Posterior vena cava (tissue), 2 donors: ENCODE data around the gene FMR1NB. TPM values are rescaled to one million over a fixed set of nuclear protein-coding genes. Genes with fewer than 3 reads are reported as not detected.

Experiments
- DNase-seq: peaks from one replicate; pipeline ENCODE4 v3.0.0-alpha.2; 2020; ENCODE audit warnings: low spot score
- intact Hi-C, 2 donors: fragments of 100-400 bp; cut with DNase I; formaldehyde crosslinking; loops; one replicate each; pipeline versions ENCODE4 v1.14.1 to v1.14.2; 2022 to 2023
- long read RNA-seq, 2 donors: library from polyadenylated mRNA; unstranded; transcript quantifications; one replicate each; pipeline ENCODE4 v2.0.0, GENCODE V29; 2020 to 2021
- total RNA-seq, 2 donors: library from RNA; stranded (reverse); fragmentation: NEBNext Ultra II Directional; extraction: Animal tissue kit (Norgen Biotek cat#: 25700); gene quantifications; one replicate each; pipeline ENCODE4 v1.2.1, GENCODE V29; 2021
- donor health status: DM: yes; HTN: yes; CAD: no.
- donor health status: DM: yes; HTN: yes; CAD: no.

Gene FMR1NB, protein sequence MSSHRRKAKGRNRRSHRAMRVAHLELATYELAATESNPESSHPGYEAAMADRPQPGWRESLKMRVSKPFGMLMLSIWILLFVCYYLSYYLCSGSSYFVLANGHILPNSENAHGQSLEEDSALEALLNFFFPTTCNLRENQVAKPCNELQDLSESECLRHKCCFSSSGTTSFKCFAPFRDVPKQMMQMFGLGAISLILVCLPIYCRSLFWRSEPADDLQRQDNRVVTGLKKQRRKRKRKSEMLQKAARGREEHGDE
- not detected for total RNA-seq
- long read RNA-seq, donor 1 = 0 reads
- long read RNA-seq, donor 2 = 0 reads

DNA sequence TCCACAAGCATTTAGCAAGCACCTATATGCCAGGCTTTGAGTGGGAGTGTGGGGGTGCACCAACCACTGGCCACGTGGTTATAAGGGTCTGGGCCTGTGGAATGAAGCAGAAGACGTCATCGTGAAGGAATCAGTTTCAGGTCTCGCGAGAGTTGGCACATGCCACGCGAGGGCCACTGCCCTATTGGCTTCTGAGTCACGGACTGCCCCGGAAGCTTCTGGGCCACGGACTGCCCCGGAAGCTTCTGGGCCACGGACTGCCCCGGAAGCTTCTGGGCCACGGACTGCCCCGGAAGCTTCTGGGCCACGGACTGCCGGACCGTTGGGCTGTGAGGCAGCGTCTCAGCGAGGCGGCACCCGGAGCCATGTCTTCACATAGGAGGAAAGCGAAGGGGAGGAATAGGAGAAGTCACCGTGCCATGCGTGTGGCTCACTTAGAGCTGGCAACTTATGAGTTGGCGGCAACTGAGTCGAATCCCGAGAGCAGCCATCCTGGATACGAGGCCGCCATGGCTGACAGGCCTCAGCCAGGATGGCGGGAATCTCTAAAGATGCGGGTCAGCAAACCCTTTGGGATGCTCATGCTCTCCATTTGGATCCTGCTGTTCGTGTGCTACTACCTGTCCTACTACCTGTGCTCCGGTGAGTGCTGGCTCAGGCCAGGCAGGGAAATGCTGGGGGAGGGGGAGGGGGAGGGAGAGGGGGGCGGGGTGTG lies at the start of gene FMR1NB:
Gene FMR1NB (plus strand): TSS at position 300 of the 715 bp plus-strand sequence. CDS start 66 bp downstream, at position 366.
- intact Hi-C loops = no loop called here
- DNase-seq = no peak

DNA sequence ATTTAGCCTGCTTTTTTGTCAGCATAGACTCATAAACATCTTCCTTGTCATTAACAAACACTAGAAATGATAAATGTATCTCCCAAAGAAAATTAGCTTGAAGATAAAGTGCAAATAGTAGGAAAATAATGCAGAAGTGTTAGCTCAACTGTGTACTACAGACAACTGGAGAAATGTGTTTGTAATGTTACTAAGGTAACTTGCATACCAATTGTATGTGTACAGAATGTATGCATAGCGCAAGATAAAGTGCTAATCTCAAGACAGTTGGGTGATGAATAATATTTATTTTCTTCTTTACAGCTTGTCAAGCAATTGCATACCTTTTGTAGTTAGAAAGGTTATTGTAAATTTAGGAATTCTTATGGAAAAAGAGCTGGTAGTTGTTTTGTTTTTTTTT lies 47.3 kb upstream of the FMR1NB start:
- no peak for DNase-seq
- intact Hi-C loops = no loop called here

DNA sequence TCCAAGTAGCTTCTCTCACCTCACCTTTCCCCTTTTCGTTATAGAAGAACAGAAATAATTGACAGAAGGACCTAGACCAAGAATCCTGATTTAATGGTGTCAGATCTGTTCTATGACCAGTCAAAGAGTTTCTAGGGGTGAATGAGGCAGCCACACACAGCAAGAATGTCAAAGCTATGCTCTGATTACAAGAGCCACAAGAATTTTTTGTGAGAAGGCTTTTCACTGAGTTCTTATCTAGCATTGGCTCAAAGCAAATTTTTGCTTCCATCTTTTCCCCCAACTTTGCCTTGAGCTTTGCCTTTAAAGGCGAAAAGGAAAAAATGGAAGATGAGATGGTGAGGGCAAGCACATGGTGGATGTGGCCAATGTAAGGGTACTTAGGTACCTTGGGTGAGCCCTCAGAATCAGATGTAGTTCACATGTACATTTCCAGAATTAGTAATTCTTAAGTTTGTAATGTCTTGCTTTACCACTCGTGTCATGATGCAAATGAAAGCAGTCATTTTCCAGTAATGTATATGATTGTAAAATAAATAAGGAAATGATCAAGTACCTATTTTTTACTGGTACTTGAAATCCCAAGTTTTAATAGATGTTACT lies 45.9 kb upstream of the FMR1NB start:
- intact Hi-C loops = no loop called here
- no peak for DNase-seq

DNA sequence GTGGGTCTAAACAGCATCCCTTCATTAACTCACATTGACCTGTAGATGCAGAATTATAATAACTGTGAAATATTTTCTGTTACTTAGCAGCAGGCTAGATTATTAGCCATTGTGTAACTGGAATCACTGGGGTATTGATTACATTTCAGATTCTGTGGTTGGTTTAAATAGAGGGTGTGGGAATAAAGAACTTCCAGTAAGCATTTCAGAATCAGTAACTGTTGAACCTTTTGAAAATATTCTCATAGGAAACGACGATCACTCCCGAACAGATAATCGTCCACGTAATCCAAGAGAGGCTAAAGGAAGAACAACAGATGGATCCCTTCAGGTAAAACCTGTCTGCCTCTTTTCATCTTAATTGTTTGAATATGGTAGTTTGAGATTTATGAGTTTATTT lies 35.9 kb upstream of the FMR1NB start:
- DNase-seq = no peak
- intact Hi-C loops = no loop called here

DNA sequence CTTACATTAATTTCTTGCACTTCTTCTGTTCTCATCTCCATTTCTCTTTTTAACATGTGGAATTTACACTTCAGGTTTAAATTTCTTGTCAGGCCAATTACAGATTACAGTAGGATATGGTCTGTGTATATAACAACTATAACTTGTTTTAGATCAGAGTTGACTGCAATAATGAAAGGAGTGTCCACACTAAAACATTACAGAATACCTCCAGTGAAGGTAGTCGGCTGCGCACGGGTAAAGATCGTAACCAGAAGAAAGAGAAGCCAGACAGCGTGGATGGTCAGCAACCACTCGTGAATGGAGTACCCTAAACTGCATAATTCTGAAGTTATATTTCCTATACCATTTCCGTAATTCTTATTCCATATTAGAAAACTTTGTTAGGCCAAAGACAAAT lies 32.6 kb upstream of the FMR1NB start:
- no peak for DNase-seq
- intact Hi-C loops = no loop called here

DNA sequence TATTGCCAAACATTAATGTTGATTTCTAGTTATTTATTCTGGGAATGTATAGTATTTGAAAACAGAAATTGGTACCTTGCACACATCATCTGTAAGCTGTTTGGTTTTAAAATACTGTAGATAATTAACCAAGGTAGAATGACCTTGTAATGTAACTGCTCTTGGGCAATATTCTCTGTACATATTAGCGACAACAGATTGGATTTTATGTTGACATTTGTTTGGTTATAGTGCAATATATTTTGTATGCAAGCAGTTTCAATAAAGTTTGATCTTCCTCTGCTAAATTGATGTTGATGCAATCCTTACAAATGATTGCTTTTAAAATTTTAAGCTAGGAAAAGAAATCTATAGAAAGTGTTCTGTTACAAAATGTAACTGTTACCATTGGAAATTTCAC lies 30.8 kb upstream of the FMR1NB start:
- no peak for DNase-seq
- intact Hi-C loops = loop anchor here in 1 of 2 donors (5.0 kb wide), 1 partner anchor 1517 kb away; no protein-coding TSS in a partner anchor

DNA sequence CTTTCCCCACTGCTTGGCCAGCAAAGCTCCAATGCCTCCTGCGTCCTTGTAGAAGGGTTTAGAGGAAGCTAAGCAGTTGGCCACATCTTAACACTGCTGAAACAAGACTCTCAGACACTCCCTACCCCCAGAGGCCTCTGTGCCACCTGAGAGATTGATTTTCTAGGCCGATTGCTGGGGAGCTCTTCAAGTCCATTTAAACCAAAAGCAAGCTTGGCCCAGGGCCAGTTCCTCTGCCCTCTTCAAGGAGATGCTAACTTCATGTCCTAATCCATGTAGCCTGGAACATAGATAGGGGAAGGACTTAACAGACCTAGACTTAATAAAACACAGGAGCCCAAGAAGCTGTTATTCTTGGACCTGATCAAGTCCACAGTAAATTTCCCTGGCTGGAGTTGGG lies 27.2 kb upstream of the FMR1NB start:
- DNase-seq = no peak
- intact Hi-C loops = loop anchor here in 1 of 2 donors (5.0 kb wide), 1 partner anchor 1513 kb away; no protein-coding TSS in a partner anchor

DNA sequence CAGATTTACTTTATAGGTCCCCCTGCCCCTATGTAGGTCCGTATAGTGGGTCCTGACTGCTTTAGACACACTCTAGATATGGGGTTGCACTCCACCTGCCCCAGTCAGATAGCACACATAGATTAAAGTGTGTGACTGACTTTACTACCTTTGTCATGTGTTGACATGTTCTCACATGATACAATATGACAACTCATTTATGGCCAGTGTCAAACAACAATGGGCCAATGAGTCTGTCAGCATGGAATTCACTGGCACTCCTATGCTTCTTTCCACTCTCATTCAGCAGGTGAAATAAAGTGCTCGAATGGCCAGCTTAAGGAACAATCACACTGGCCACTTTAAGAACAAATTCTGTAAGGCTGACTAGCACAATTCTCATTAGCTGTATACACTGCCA lies 23.8 kb upstream of the FMR1NB start:
- no peak for DNase-seq
- intact Hi-C loops = no loop called here

DNA sequence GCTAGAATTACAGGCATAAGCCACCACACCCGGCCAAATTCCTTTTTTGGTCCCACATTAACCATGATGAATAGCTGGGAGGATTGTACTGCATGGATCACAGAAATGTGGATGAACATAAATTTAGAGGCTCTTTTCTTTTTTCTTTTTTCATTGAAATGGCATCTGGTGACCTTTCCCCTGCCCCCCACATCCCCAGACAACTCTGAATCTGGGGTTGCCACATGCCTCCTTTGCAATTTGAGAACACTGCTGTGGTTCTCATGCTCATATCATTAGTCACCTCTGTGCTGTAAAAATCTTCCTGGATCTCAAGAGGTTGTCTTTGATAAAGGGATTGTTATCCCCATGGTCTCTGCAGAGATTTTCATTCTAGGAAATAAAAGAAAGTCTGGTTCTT lies 22.8 kb upstream of the FMR1NB start:
- intact Hi-C loops = no loop called here
- no peak for DNase-seq

DNA sequence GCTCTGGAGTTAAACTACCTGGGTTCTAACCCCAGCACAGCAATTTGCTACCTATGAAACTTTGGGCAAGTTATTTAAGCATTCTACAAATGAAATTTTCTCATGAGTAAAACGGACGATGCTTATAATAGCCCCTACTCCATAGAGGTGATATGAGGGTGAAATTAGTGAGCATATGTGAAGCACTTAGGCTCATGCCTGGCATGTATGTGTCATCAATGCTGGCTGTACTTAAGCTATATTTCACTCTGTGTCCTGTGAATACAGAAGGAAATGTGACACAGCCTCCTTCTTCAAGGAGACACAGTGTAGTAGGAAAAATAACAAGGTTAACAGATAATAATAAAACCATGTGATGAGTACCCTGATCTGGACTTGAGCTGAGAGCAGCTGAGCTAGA lies 20.4 kb upstream of the FMR1NB start:
- no peak for DNase-seq
- intact Hi-C loops = no loop called here

DNA sequence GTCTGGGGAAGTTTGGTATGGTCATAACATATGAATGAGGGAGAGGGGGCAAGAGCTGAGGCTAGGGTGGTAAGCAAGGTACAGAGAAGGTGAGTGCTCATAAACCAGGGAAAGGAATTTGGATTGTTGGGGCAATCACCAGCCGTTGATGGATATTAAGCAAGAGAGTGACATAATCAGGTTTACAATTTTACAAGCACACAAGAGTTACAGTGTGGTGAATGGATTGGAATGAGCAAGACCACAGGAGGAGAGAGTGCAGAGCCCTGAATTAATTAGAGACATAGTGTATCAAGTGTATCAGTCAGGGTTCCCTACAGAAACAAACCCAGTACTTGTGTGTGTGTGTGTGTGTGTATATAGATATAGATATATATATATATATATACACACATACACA lies 18.7 kb upstream of the FMR1NB start:
- intact Hi-C loops = no loop called here

DNA sequence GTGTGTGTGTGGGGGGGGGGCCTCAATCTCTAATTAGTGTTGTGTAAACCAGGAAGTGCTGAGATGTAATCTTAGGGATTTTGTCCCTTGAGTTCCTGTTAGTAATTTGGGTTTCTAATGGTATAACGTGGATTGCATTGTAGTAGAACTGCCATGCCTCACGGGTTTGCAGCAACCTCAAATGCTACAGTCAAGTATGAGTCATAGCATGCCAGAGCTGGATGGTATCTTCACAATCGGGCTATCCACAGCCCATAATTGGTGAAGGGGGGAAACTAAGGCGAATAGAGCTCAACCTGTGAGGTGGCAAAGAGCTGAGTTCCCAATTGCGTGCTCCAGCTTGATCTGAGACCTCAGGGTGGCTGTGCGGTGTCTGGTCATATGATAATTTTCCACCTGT lies 2.2 kb upstream of the FMR1NB start:
- DNase-seq = no peak
- intact Hi-C loops = no loop called here

More for the DNA sequence above, 18.7 kb upstream of the FMR1NB start:
- no peak for DNase-seq

DNA sequence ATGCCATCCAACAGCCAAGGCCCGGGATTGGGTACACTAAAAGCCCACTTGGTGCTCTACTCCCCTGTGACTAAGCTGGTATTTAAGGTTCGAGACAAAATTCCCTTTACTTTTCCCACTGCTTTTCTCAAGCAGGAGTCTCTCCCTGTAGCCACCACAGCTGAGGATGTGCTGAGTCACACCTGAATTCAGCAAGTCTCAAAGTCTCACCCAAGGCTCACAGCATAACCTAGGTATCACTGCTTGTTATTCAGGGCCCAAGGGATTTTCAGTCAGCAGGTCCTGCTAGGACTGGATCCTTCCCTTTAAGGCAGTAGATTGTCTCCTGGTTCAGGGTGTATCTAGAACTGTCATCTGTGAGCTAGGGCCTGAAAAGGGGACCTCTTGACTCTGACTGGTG lies 39.2 kb downstream of the FMR1NB start:
- no peak for DNase-seq

DNA sequence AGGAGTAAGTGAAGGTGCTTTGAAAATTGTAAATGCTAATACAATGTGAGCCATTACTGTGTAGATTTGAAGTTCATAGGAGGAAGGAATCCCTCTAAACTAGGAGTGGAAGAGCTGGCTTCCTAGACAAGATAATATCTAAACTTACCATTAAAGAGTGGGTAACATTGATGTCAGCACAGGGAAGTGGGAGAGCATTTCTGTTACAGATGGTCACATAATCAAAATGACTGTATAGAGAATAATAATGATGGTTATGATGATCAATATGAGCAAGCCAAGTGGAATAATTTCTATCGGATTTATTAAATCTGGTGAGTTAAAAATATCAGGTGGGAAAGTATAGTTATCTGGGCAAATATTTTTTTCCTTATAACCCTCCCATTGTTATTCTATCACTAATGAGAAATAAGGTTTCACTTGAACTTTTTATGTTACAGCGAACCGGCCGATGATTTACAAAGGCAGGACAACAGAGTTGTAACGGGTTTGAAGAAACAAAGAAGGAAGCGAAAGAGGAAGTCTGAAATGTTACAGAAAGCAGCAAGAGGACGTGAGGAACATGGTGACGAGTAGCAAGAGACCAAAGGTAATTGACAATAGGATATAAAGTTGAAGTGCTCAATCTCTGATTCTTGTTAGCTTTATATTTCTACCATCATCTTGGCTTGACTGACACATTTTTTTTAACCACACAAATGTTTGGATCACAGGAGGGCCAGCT lies 43.5 kb downstream of the FMR1NB start:
- DNase-seq = no peak
- intact Hi-C loops = loop anchor here in 1 of 2 donors (1.0 kb wide), 1 partner anchor 14 kb away; no protein-coding TSS in a partner anchor

More for the DNA sequence above, 39.2 kb downstream of the FMR1NB start:
- intact Hi-C loops = no loop called here

DNA sequence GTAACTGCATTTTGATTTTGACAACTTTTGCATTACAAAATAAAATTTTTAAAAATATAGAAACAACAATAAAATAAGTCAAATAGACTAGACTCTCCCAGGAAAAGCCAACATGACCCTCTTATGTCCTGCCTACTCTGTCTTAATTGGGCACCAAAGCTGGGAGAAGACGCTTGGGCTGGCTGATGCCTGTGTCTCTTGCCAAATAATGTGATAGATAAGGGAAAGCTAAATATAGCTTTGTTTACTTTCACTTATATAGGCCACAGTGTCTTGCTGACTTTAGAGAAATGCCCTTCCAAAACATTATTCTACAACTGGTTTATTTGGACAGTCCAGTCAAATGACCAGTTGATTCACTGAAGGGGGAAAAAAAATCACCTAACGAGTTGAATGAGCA lies 54.2 kb downstream of the FMR1NB start:
- no peak for DNase-seq
- intact Hi-C loops = no loop called here

DNA sequence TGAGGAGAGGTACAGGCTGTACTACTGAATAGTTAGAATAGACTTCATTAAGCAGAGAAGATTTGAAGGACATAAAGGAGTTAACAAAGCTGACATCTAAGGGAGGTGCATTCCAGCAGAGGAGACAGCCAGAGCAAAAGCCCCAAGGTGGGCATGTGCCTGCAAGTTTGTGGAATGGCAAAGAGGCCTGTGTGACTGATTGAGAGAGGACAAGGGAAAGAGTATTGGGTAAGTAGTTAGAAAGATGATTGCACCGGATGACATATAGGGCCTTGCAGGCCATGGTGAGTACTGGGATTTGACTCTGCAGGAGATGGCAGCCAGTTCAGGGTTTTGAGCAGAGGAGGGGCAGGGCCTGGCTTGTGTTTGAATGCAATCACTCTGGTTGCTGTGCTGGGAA lies 55.9 kb downstream of the FMR1NB start:
- intact Hi-C loops = no loop called here
- DNase-seq = no peak

DNA sequence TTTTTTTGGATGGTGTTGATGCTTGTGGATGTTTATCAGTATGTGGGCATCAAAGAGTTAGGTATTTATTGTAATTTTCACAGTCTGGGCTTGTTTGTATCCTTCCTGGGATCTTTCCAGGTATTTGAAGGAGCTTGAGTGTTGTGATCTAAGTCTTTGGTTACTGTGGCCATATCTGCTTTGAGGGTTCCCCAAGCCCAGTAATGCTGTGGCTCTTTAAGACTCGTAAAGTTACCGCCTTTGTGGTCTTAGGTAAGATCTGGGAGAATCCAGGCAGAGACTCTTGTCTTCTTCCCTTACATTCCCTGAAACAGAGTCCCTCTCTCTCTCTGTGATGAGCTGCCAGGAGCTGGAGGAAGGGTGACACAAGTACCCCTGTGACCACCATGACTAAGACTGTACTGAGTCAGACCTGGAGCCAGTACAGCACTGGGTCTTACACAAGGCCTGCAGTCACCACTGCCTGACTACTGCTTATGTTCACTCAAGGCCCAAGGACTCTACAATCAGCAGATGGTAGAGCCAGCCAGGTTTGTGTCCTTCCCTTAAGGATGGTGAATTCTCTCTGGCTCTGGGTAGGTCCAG lies 62.2 kb downstream of the FMR1NB start:
- no peak for DNase-seq
- intact Hi-C loops = no loop called here

DNA sequence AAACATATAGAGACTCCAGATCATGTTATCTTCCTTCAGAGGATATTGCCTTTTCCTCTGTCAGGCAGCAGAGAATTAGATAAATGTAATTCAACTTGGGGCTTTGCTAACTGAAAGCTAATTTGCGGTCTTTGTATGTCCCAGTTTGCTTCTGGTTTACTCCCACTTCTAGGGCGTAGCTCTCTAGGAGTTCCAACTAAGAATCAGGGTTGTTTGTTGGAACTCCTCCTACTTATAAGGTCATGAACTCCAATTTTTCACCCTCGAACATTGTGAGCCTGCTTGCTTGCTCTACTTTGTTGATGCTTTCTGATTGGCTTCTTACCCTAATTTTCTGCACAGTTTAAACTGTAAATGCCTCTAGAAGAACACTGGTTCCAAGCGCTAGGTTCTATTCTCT lies 66.1 kb downstream of the FMR1NB start:
- DNase-seq = no peak
- intact Hi-C loops = no loop called here

DNA sequence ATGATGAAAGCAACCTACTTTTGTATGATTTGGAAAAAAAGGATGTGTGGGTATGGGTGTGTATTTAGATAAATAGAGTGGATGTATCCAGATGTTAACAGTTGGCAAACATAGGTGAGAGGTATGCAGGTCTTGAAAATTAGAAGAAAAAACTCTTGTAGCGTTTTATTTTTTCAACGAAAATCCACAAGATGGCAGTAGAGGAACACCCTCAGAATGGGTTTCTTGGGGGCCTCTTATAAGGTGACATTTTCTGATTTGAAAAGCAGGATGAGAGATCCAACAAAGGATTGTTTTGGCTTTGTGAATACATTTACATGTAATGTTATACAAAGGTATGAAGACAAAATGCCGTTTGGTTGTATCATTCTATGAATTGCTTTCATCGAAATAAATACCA lies 68.3 kb downstream of the FMR1NB start:
- DNase-seq = no peak
- intact Hi-C loops = no loop called here

DNA sequence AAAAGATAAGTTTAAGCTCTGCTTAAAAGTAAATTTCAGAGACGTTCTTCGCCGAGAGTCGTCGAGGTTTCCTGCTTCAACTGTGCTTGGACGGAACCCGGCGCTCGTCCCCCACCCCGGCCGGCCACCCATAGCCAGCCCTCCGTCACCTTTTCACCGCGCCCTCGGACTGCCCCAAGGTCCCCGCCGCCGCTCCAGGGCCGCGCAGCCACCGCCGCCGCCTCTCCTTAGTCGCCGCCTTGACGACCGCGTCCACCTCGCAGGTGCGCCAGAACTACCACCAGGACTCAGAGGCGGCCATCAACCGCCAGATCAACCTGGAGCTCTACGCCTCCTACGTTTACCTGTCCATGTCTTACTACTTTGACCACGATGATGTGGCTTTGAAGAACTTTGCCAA lies 70.8 kb downstream of the FMR1NB start:
- intact Hi-C loops = no loop called here
- DNase-seq = peak; percentile 71
